HepG2 (cell line): Measurements from ENCODE around the gene MSMP. TPM values are rescaled to one million over a fixed set of nuclear protein-coding genes. Genes with fewer than 3 reads are reported as not detected.

Experiments
- FOSL2 ChIP-seq: sonication (generic); formaldehyde crosslinking; IDR thresholded peaks from 2 replicates; pipeline ENCODE4 v1.4.0; 2020; ENCODE audit warnings: missing genetic modification reagents
- HMGA1 ChIP-seq: sonication (generic); formaldehyde crosslinking; conservative IDR thresholded peaks from 2 replicates; pipeline ENCODE4 v1.4.0; 2020; ENCODE audit warnings: missing genetic modification reagents
- KLF9 ChIP-seq: IDR thresholded peaks from 2 replicates; pipeline ENCODE4 v1.6.1; 2016; ENCODE audit warnings: low read depth
- NCOA2 ChIP-seq: sonication (generic); formaldehyde crosslinking; IDR thresholded peaks from 2 replicates; pipeline ENCODE4 v1.8.0; 2022; ENCODE audit warnings: inconsistent platforms
- NR2F2 ChIP-seq: IDR thresholded peaks from 2 replicates; pipeline ENCODE4 v1.6.1; 2012; ENCODE audit warnings: low read depth, inconsistent platforms, borderline replicate concordance
- PRPF4 ChIP-seq: fragments of 200-400 bp; formaldehyde crosslinking; IDR thresholded peaks from 2 replicates; pipeline ENCODE4 v1.6.1; 2016; ENCODE audit warnings: low read length, low read depth; ENCODE audit not compliant: poor library complexity, severe bottlenecking
- RARG ChIP-seq: sonication (generic); formaldehyde crosslinking; IDR thresholded peaks from 2 replicates; pipeline ENCODE4 v1.4.0; 2020; ENCODE audit warnings: low read depth, mild to moderate bottlenecking, missing genetic modification reagents
- SPEN ChIP-seq: sonication (generic); formaldehyde crosslinking; IDR thresholded peaks from 2 replicates; pipeline ENCODE4 v1.5.1; 2020; ENCODE audit warnings: low read depth, mild to moderate bottlenecking, missing genetic modification reagents
- SUZ12 ChIP-seq: fragments of 150-350 bp; IDR thresholded peaks from 2 replicates; pipeline ENCODE4 v1.6.1; 2014; ENCODE audit warnings: low read depth, low read length
- TAF15 ChIP-seq: fragments of 200-400 bp; formaldehyde crosslinking; IDR thresholded peaks from one replicate; pipeline ENCODE4 v1.6.1; 2018; ENCODE audit warnings: mild to moderate bottlenecking, low read depth, low read length; ENCODE audit not compliant: poor library complexity, severe bottlenecking
- TBX3 ChIP-seq: fragments of 450-650 bp; IDR thresholded peaks from 2 replicates; pipeline ENCODE4 v1.6.1; 2017; ENCODE audit warnings: antibody characterized with exemption, mild to moderate bottlenecking, inconsistent platforms, borderline replicate concordance
- TCF7 ChIP-seq: sonication (generic); IDR thresholded peaks from 2 replicates; pipeline ENCODE4 v1.6.1; 2016; ENCODE audit warnings: antibody characterized with exemption, low read depth
- YEATS2 ChIP-seq: sonication (generic); formaldehyde crosslinking; IDR thresholded peaks from 2 replicates; pipeline ENCODE4 v1.4.0; 2020; ENCODE audit warnings: missing genetic modification reagents, borderline replicate concordance
- ZMAT3 ChIP-seq: sonication (generic); formaldehyde crosslinking; conservative IDR thresholded peaks from 2 replicates; pipeline ENCODE4 v1.7.0; 2021; ENCODE audit warnings: missing genetic modification reagents
- ZNF33A ChIP-seq: sonication (generic); formaldehyde crosslinking; IDR thresholded peaks from 2 replicates; pipeline ENCODE4 v1.5.1; 2020; ENCODE audit warnings: missing genetic modification reagents, mild to moderate bottlenecking, moderate library complexity, borderline replicate concordance
- ZNF607 ChIP-seq: sonication (generic); formaldehyde crosslinking; IDR thresholded peaks from 2 replicates; pipeline ENCODE4 v1.5.1; 2020; ENCODE audit warnings: missing genetic modification reagents, mild to moderate bottlenecking, borderline replicate concordance
- ZNF780A ChIP-seq: sonication (generic); formaldehyde crosslinking; IDR thresholded peaks from 2 replicates; pipeline ENCODE4 v1.8.0; 2022; ENCODE audit warnings: mild to moderate bottlenecking, missing genetic modification reagents, moderate library complexity
- polyA plus RNA-seq, 8 experiments: library from polyadenylated mRNA; depleted of rRNA in 3 of 8; stranded (reverse) in 7 of 8; unstranded in 1 of 8; fragments of >200 nt; fragmentation: Illumina TruSeq in 4 of 8; extraction: Trizol in 4 of 8; gene quantifications; 2 replicates each; pipeline versions ENCODE4 v1.2.1 to v1.2.3, GENCODE V29; 2011 to 2016; ENCODE audit warnings: low read depth in 4 of 8, missing spikeins in 1 of 8, mixed read lengths in 1 of 8; ENCODE audit not compliant: insufficient read depth in 1 of 8
- total RNA-seq, 5 experiments: library from RNA; depleted of rRNA; stranded (reverse); fragments of >200 nt; fragmentation: Illumina TruSeq; extraction: Trizol; gene quantifications; 2 replicates each; pipeline ENCODE4 v1.2.3, GENCODE V29; 2016; ENCODE audit warnings: low read depth in 1 of 5
- TF ChIP-seq, protein P1 (sequence below): conservative IDR thresholded peaks from 2 replicates; pipeline ENCODE4 v1.6.1; 2018; ENCODE audit warnings: missing genetic modification reagents
- TF ChIP-seq, protein P2 (sequence below): IDR thresholded peaks from 2 replicates; pipeline ENCODE4 v1.6.1; 2016; ENCODE audit warnings: missing compliant biosample characterization, missing genetic modification reagents, borderline replicate concordance
- TF ChIP-seq, protein P3 (sequence below): sonication (generic); formaldehyde crosslinking; IDR thresholded peaks from 2 replicates; pipeline ENCODE4 v1.4.0; 2020; ENCODE audit warnings: mild to moderate bottlenecking, missing genetic modification reagents
- TF ChIP-seq, protein P4 (sequence below): sonication (generic); formaldehyde crosslinking; IDR thresholded peaks from 2 replicates; pipeline ENCODE4 v1.5.0; 2020; ENCODE audit warnings: missing genetic modification reagents
- TF ChIP-seq, protein P5 (sequence below): sonication (generic); formaldehyde crosslinking; conservative IDR thresholded peaks from 2 replicates; pipeline ENCODE4 v1.8.0; 2022; ENCODE audit warnings: mild to moderate bottlenecking, moderate library complexity, missing genetic modification reagents
- TF ChIP-seq, protein P6 (sequence below): sonication (generic); formaldehyde crosslinking; IDR thresholded peaks from 2 replicates; pipeline ENCODE4 v1.8.0; 2022; ENCODE audit warnings: missing genetic modification reagents, mild to moderate bottlenecking, inconsistent platforms, borderline replicate concordance

The MSMP gene
- total and polyA plus RNA-seq, 2 of the 13 experiments (the other 11 are each of a cell fraction or from before 2014, with no cell fraction given), result 0.24 to 0.46 TPM

DNA sequence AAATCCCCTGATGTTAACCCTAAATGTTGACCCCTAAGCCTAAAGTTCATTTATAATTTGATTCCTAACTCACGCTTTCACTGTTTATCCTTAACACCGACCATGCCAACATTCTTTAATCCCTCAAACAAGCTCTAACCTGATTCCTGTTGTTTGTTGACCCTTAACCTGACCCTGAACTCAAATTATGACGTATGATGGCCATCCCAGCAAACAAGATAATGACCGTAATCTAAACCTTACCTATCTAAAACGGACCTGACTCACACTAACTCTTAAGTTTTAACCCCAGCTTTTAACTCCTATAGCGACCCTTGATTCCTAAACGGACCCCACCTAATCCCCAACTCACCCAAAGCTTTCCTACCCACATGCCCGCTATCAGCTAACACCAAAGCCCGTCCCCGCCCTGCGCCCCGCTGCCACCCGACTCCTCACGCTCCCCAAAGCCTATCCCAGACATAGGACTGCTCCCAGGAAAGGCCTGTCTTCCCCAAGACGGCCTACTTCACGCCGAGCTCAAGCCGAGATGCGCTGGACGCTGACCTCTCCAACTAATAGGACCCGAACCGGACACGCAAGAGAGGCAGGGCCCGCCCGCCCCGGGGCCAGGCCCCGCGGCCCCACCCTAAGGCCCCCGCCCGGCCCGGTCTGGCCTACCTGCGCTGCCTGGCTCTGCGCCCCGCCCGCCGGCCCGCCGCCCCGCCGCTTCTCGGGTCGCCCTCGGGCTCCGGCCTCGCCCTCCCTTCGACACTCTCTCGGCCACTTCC is 22.5 kb downstream of the MSMP start (continued):
- TF ChIP-seq NCOA2 (CRISPR knock-in tag), result peak; percentile 63
- TF ChIP-seq HMGA1 (CRISPR knock-in tag), result no peak
- TF ChIP-seq, protein P1, sequence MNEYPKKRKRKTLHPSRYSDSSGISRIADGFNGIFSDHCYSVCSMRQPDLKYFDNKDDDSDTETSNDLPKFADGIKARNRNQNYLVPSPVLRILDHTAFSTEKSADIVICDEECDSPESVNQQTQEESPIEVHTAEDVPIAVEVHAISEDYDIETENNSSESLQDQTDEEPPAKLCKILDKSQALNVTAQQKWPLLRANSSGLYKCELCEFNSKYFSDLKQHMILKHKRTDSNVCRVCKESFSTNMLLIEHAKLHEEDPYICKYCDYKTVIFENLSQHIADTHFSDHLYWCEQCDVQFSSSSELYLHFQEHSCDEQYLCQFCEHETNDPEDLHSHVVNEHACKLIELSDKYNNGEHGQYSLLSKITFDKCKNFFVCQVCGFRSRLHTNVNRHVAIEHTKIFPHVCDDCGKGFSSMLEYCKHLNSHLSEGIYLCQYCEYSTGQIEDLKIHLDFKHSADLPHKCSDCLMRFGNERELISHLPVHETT (CRISPR knock-in tag), result no peak
- no peak for TF ChIP-seq TAF15
- no peak for TF ChIP-seq KLF9 (CRISPR knock-in tag)
- TF ChIP-seq ZNF607 (CRISPR knock-in tag), result no peak
- TF ChIP-seq RARG (CRISPR knock-in tag), result no peak
- TF ChIP-seq SPEN (CRISPR knock-in tag), result no peak
- TF ChIP-seq, protein P2, sequence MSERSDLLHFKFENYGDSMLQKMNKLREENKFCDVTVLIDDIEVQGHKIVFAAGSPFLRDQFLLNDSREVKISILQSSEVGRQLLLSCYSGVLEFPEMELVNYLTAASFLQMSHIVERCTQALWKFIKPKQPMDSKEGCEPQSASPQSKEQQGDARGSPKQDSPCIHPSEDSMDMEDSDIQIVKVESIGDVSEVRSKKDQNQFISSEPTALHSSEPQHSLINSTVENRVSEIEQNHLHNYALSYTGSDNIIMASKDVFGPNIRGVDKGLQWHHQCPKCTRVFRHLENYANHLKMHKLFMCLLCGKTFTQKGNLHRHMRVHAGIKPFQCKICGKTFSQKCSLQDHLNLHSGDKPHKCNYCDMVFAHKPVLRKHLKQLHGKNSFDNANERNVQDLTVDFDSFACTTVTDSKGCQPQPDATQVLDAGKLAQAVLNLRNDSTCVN (CRISPR knock-in tag), result no peak
- TF ChIP-seq PRPF4, result no peak
- peak; percentile 76; the same call in 1 of the 2 replicates for TF ChIP-seq NR2F2
- peak; percentile 42; the same call in 1 of the 2 replicates for TF ChIP-seq TBX3
- no peak for TF ChIP-seq SUZ12
- TF ChIP-seq ZNF33A, result no peak
- TF ChIP-seq, protein P3, sequence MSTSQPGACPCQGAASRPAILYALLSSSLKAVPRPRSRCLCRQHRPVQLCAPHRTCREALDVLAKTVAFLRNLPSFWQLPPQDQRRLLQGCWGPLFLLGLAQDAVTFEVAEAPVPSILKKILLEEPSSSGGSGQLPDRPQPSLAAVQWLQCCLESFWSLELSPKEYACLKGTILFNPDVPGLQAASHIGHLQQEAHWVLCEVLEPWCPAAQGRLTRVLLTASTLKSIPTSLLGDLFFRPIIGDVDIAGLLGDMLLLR (CRISPR knock-in tag), result 0 out of 2 replicates have a peak, but pooled peaks have one; percentile 16
- TF ChIP-seq, protein P4, sequence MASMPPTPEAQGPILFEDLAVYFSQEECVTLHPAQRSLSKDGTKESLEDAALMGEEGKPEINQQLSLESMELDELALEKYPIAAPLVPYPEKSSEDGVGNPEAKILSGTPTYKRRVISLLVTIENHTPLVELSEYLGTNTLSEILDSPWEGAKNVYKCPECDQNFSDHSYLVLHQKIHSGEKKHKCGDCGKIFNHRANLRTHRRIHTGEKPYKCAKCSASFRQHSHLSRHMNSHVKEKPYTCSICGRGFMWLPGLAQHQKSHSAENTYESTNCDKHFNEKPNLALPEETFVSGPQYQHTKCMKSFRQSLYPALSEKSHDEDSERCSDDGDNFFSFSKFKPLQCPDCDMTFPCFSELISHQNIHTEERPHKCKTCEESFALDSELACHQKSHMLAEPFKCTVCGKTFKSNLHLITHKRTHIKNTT (CRISPR knock-in tag), result no peak
- TF ChIP-seq, protein P5, sequence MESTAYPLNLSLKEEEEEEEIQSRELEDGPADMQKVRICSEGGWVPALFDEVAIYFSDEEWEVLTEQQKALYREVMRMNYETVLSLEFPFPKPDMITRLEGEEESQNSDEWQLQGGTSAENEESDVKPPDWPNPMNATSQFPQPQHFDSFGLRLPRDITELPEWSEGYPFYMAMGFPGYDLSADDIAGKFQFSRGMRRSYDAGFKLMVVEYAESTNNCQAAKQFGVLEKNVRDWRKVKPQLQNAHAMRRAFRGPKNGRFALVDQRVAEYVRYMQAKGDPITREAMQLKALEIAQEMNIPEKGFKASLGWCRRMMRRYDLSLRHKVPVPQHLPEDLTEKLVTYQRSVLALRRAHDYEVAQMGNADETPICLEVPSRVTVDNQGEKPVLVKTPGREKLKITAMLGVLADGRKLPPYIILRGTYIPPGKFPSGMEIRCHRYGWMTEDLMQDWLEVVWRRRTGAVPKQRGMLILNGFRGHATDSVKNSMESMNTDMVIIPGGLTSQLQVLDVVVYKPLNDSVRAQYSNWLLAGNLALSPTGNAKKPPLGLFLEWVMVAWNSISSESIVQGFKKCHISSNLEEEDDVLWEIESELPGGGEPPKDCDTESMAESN (CRISPR knock-in tag), result no peak
- TF ChIP-seq ZMAT3, result no peak
- no peak for TF ChIP-seq ZNF780A (CRISPR knock-in tag)
- no peak for TF ChIP-seq TCF7
- no peak for TF ChIP-seq YEATS2 (CRISPR knock-in tag)
- no peak for TF ChIP-seq FOSL2 (CRISPR knock-in tag)
- TF ChIP-seq, protein P6, sequence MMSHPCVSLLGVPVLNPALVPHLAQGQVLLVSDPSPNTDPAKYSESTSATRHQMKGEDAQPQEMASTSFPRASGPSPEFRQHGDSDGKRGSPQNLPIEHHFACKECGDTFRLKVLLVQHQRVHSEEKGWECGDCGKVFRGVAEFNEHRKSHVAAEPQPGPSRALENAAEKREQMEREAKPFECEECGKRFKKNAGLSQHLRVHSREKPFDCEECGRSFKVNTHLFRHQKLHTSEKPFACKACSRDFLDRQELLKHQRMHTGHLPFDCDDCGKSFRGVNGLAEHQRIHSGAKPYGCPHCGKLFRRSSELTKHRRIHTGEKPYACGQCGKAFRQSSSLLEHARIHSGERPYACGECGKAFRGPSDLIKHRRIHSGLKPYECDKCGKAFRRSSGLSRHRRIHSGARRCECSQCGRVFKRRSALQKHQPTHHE (CRISPR knock-in tag), result 0 out of 2 replicates have a peak, but pooled peaks have one; percentile 25
